Activated T-cell treated with anti-CD3 and anti-CD28 coated beads, Interleukin-2, amount 50 U/mL, for 24 hours (primary cell): ENCODE data around the gene SAMD8.

ENCODE experiments used
- DNase-seq: peaks from one replicate; pipeline ENCODE4 v3.0.0-alpha.2; 2020
- H3K27ac Mint-ChIP-seq: 2 replicates; pipeline ENCODE4 v1.8.0; 2020; ENCODE audit warnings: mild to moderate bottlenecking, mixed read lengths
- H3K27me3 Mint-ChIP-seq: 2 replicates; pipeline ENCODE4 v1.8.0; 2020; ENCODE audit warnings: mixed read lengths
- H3K36me3 Mint-ChIP-seq: 2 replicates; pipeline ENCODE4 v1.8.0; 2020; ENCODE audit warnings: low read depth, mixed read lengths
- H3K4me1 Mint-ChIP-seq: 2 replicates; pipeline ENCODE4 v1.8.0; 2020; ENCODE audit warnings: low read depth, mixed read lengths
- H3K4me3 Mint-ChIP-seq: 2 replicates; pipeline ENCODE4 v1.8.0; 2020; ENCODE audit warnings: mild to moderate bottlenecking, moderate library complexity, mixed read lengths
- H3K9me3 Mint-ChIP-seq: 2 replicates; pipeline ENCODE4 v1.8.0; 2020; ENCODE audit warnings: mixed read lengths

Gene SAMD8

GRCh38 chr10:75076348-75076747, 35.1 kb upstream of the SAMD8 start:
- H3K27ac Mint-ChIP-seq = no peak overlapping the region
- no peaks in the 10 kb centered on the region for H3K36me3 Mint-ChIP-seq
- no peak overlapping the region for H3K4me3 Mint-ChIP-seq
- no peak for DNase-seq
- no peaks in the 10 kb centered on the region for H3K9me3 Mint-ChIP-seq
- no peaks in the 10 kb centered on the region for H3K27me3 Mint-ChIP-seq
- H3K4me1 Mint-ChIP-seq = peaks cover 5% of the 10 kb centered on the region

GRCh38 chr10:75079436-75080083, 31.9 kb upstream of the SAMD8 start:
- Mint-ChIP-seq H3K36me3 (no peaks in the 10 kb centered on the region), H3K27me3 (no peaks in the 10 kb centered on the region), H3K9me3 (no peaks in the 10 kb centered on the region), H3K4me1 (peaks cover 5% of the 10 kb centered on the region), H3K27ac (no peak overlapping the region), H3K4me3 (no peak overlapping the region)
- no peak for DNase-seq

- no peak for DNase-seq
- H3K4me1 Mint-ChIP-seq = no peaks in the 10 kb centered on the region
- H3K9me3 Mint-ChIP-seq = no peaks in the 10 kb centered on the region
- H3K27me3 Mint-ChIP-seq = no peaks in the 10 kb centered on the region
- H3K36me3 Mint-ChIP-seq = no peaks in the 10 kb centered on the region
- H3K27ac Mint-ChIP-seq = no peak overlapping the region
- no peak overlapping the region for H3K4me3 Mint-ChIP-seq
Measured at GRCh38 chr10:75080554-75080953, 30.9 kb upstream of the SAMD8 start.

GRCh38 chr10:75081379-75081778, 30.1 kb upstream of the SAMD8 start:
- no peak for DNase-seq
- Mint-ChIP-seq H3K27ac (no peak overlapping the region), H3K27me3 (no peaks in the 10 kb centered on the region), H3K36me3 (no peaks in the 10 kb centered on the region), H3K4me3 (no peak overlapping the region), H3K4me1 (no peaks in the 10 kb centered on the region), H3K9me3 (no peaks in the 10 kb centered on the region)

- H3K27me3 Mint-ChIP-seq = no peaks in the 10 kb centered on the region
- H3K4me3 Mint-ChIP-seq = no peak overlapping the region
- DNase-seq = no peak
- H3K27ac Mint-ChIP-seq = no peak overlapping the region
- H3K9me3 Mint-ChIP-seq = no peaks in the 10 kb centered on the region
- H3K36me3 Mint-ChIP-seq = no peaks in the 10 kb centered on the region
- H3K4me1 Mint-ChIP-seq = peaks cover 1% of the 10 kb centered on the region
Measured at GRCh38 chr10:75083972-75084833, 27.3 kb upstream of the SAMD8 start.

- Mint-ChIP-seq H3K4me1 (peaks cover 8% of the 10 kb centered on the region), H3K27ac (no peak overlapping the region), H3K27me3 (no peaks in the 10 kb centered on the region), H3K36me3 (no peaks in the 10 kb centered on the region), H3K9me3 (no peaks in the 10 kb centered on the region), H3K4me3 (no peak overlapping the region)
- no peak for DNase-seq
Measured at GRCh38 chr10:75084834-75085384, 26.5 kb upstream of the SAMD8 start.

- Mint-ChIP-seq H3K4me3 (no peak overlapping the region), H3K4me1 (peaks cover 9% of the 10 kb centered on the region), H3K9me3 (no peaks in the 10 kb centered on the region), H3K36me3 (no peaks in the 10 kb centered on the region), H3K27me3 (no peaks in the 10 kb centered on the region), H3K27ac (no peak overlapping the region)
- no peak for DNase-seq
Measured at GRCh38 chr10:75086278-75086934, 25.1 kb upstream of the SAMD8 start.

- H3K9me3 Mint-ChIP-seq = no peaks in the 10 kb centered on the region
- H3K4me1 Mint-ChIP-seq = peaks cover 9% of the 10 kb centered on the region
- no peak for DNase-seq
- H3K4me3 Mint-ChIP-seq = no peak overlapping the region
- no peaks in the 10 kb centered on the region for H3K27me3 Mint-ChIP-seq
- H3K36me3 Mint-ChIP-seq = no peaks in the 10 kb centered on the region
- no peak overlapping the region for H3K27ac Mint-ChIP-seq
Measured at GRCh38 chr10:75088640-75089039, 22.8 kb upstream of the SAMD8 start.

GRCh38 chr10:75089634-75090033, 21.8 kb upstream of the SAMD8 start:
- no peaks in the 10 kb centered on the region for H3K27me3 Mint-ChIP-seq
- H3K4me1 Mint-ChIP-seq = peaks cover 9% of the 10 kb centered on the region
- H3K36me3 Mint-ChIP-seq = no peaks in the 10 kb centered on the region
- no peak for DNase-seq
- no peak overlapping the region for H3K27ac Mint-ChIP-seq
- H3K4me3 Mint-ChIP-seq = no peak overlapping the region
- no peaks in the 10 kb centered on the region for H3K9me3 Mint-ChIP-seq

- no peak overlapping the region for H3K27ac Mint-ChIP-seq
- no peaks in the 10 kb centered on the region for H3K27me3 Mint-ChIP-seq
- no peaks in the 10 kb centered on the region for H3K9me3 Mint-ChIP-seq
- H3K4me1 Mint-ChIP-seq = peaks cover 9% of the 10 kb centered on the region
- H3K4me3 Mint-ChIP-seq = no peak overlapping the region
- no peak for DNase-seq
- no peaks in the 10 kb centered on the region for H3K36me3 Mint-ChIP-seq
Measured at GRCh38 chr10:75091146-75091545, 20.3 kb upstream of the SAMD8 start.

GRCh38 chr10:75094465-75094864, 17.0 kb upstream of the SAMD8 start:
- no peaks in the 10 kb centered on the region for H3K36me3 Mint-ChIP-seq
- H3K4me1 Mint-ChIP-seq = peaks cover 5% of the 10 kb centered on the region
- no peaks in the 10 kb centered on the region for H3K27me3 Mint-ChIP-seq

GRCh38 chr10:75095631-75096030, 15.8 kb upstream of the SAMD8 start:
- H3K27ac Mint-ChIP-seq = no peak overlapping the region
- peaks cover 2% of the 10 kb centered on the region for H3K4me1 Mint-ChIP-seq
- H3K9me3 Mint-ChIP-seq = no peaks in the 10 kb centered on the region
- no peaks in the 10 kb centered on the region for H3K36me3 Mint-ChIP-seq
- H3K27me3 Mint-ChIP-seq = no peaks in the 10 kb centered on the region
- DNase-seq = no peak
- H3K4me3 Mint-ChIP-seq = no peak overlapping the region

More at GRCh38 chr10:75094465-75094864, 17.0 kb upstream of the SAMD8 start:
- no peak for DNase-seq
- Mint-ChIP-seq H3K9me3 (no peaks in the 10 kb centered on the region), H3K27ac (no peak overlapping the region), H3K4me3 (no peak overlapping the region)

- Mint-ChIP-seq H3K36me3 (no peaks in the 10 kb centered on the region), H3K4me3 (no peak overlapping the region), H3K9me3 (no peaks in the 10 kb centered on the region), H3K27ac (no peak overlapping the region), H3K27me3 (no peaks in the 10 kb centered on the region), H3K4me1 (peaks cover 2% of the 10 kb centered on the region)
- no peak for DNase-seq
Measured at GRCh38 chr10:75096749-75097148, 14.7 kb upstream of the SAMD8 start.

- no peak for DNase-seq
- H3K27me3 Mint-ChIP-seq = no peaks in the 10 kb centered on the region
- no peak overlapping the region for H3K4me3 Mint-ChIP-seq
- H3K27ac Mint-ChIP-seq = no peak overlapping the region
- H3K4me1 Mint-ChIP-seq = peaks cover 2% of the 10 kb centered on the region
- H3K9me3 Mint-ChIP-seq = no peaks in the 10 kb centered on the region
- H3K36me3 Mint-ChIP-seq = no peaks in the 10 kb centered on the region
Measured at GRCh38 chr10:75097666-75098285, 13.7 kb upstream of the SAMD8 start.
